Measurements from ENCODE around the gene NDNF.

DNA sequence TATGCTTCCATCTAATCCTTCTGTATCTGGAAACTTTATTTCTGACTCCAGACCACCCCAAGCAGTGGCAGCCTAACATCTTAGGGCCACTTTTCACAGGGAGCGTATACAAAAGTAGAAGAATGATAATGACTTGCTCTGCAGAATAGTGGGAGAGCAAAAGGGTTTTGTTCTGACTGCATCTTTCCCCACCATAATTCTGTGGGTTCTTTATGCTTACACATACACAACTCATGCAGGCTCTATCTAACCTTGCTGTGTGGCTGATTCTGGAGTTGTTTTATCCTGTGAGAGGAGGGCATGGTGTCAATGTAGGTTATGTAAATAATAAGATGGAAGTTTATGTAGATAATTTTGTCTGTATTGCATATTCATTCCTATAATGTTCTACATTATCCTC is 42.4 kb upstream of the NDNF start:
- TF ChIP-seq, protein P1, sequence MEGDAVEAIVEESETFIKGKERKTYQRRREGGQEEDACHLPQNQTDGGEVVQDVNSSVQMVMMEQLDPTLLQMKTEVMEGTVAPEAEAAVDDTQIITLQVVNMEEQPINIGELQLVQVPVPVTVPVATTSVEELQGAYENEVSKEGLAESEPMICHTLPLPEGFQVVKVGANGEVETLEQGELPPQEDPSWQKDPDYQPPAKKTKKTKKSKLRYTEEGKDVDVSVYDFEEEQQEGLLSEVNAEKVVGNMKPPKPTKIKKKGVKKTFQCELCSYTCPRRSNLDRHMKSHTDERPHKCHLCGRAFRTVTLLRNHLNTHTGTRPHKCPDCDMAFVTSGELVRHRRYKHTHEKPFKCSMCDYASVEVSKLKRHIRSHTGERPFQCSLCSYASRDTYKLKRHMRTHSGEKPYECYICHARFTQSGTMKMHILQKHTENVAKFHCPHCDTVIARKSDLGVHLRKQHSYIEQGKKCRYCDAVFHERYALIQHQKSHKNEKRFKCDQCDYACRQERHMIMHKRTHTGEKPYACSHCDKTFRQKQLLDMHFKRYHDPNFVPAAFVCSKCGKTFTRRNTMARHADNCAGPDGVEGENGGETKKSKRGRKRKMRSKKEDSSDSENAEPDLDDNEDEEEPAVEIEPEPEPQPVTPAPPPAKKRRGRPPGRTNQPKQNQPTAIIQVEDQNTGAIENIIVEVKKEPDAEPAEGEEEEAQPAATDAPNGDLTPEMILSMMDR (IDR thresholded peaks at IDR 0.05): no peak
- no peak for TF ChIP-seq POLR2A (IDR thresholded peaks at IDR 0.05)

Data from esophagus squamous epithelium (tissue), 4 donors.